ENCODE results near the gene P2RY6. TPM values are rescaled to one million over a fixed set of nuclear protein-coding genes. Genes with fewer than 3 reads are reported as not detected.

The P2RY6 gene
- total RNA-seq, 2 donors from 2014 or later: 7.7 to 13.4 TPM

Other genes starting within 250 kb of the P2RY6 start
- 10 to 100 TPM; 56.5 to 75.3 TPM for gene FCHSD2, start 130.0 kb upstream of the P2RY6 start, total RNA-seq
- gene P2RY2, start 54.1 kb upstream of the P2RY6 start, total RNA-seq: 1 to 10 TPM; 3.5 to 5.7 TPM
- gene ARHGEF17, start 35.9 kb downstream of the P2RY6 start, total RNA-seq: 100 to 1,000 TPM; 244 to 308 TPM
- gene RELT, start 104.1 kb downstream of the P2RY6 start, total RNA-seq: 10 to 100 TPM in 1 of 2 donors, 1 to 10 TPM in 1; 6.5 to 14.2 TPM